ENCODE data around the gene EMID1.
A peak's percentile ranks its signal among the peaks of the same experiment; 100 is the strongest.

EMID1 gene

GRCh38 chr22:29259253-29259899 lies 53.7 kb downstream of the EMID1 start:
- DNase-seq (ENCODE audit: low read depth, low spot score) = no peak

GRCh38 chr22:29260031-29260560 lies 54.4 kb downstream of the EMID1 start:
- DNase-seq (ENCODE audit: low read depth, low spot score) = no peak

- no peak for DNase-seq (ENCODE audit: low read depth, low spot score)
These were observed 55.1 kb downstream of the EMID1 start for GRCh38 chr22:29260601-29261315.

GRCh38 chr22:29263791-29264276 lies 58.1 kb downstream of the EMID1 start:
- no peak for DNase-seq (ENCODE audit: low read depth, low spot score)

GRCh38 chr22:29265305-29265704 lies 59.6 kb downstream of the EMID1 start:
- DNase-seq (ENCODE audit: low read depth, low spot score) = no peak

- no peak for DNase-seq (ENCODE audit: low read depth, low spot score)
These were observed 60.2 kb downstream of the EMID1 start for GRCh38 chr22:29265929-29266328.

- DNase-seq (ENCODE audit: low read depth, low spot score) = no peak
These were observed 61.1 kb downstream of the EMID1 start for GRCh38 chr22:29266564-29267461.

- no peak for DNase-seq (ENCODE audit: low read depth, low spot score)
These were observed 61.8 kb downstream of the EMID1 start for GRCh38 chr22:29267462-29267857.

- DNase-seq (ENCODE audit: low read depth, low spot score) = peak; percentile 85
These were observed 62.3 kb downstream of the EMID1 start, which contains the start of the genes EWSR1 and RHBDD3 for GRCh38 chr22:29267858-29268510. TSS of gene EWSR1 (plus strand) at chr22:29268268. CDS start at chr22:29268337, 69 bp downstream. TSS of gene RHBDD3 (minus strand) at chr22:29267981. CDS start at chr22:29265626, 2,355 bp downstream.

GRCh38 chr22:29268511-29269229 lies 63.0 kb downstream of the EMID1 start:
- no peak for DNase-seq (ENCODE audit: low read depth, low spot score)

GRCh38 chr22:29269230-29269604 lies 63.5 kb downstream of the EMID1 start:
- DNase-seq (ENCODE audit: low read depth, low spot score) = no peak

- no peak for DNase-seq (ENCODE audit: low read depth, low spot score)
These were observed 64.2 kb downstream of the EMID1 start for GRCh38 chr22:29269731-29270474.

- no peak for DNase-seq (ENCODE audit: low read depth, low spot score)
These were observed 65.0 kb downstream of the EMID1 start for GRCh38 chr22:29270475-29271271.

- DNase-seq (ENCODE audit: low read depth, low spot score) = no peak
These were observed 66.9 kb downstream of the EMID1 start for GRCh38 chr22:29272624-29273023.

- DNase-seq (ENCODE audit: low read depth, low spot score) = no peak
These were observed 69.5 kb downstream of the EMID1 start for GRCh38 chr22:29275167-29275566.

GRCh38 chr22:29275819-29276565 lies 70.3 kb downstream of the EMID1 start:
- no peak for DNase-seq (ENCODE audit: low read depth, low spot score)

GRCh38 chr22:29277927-29278326 lies 72.2 kb downstream of the EMID1 start:
- no peak for DNase-seq (ENCODE audit: low read depth, low spot score)

- DNase-seq (ENCODE audit: low read depth, low spot score) = no peak
These were observed 78.5 kb downstream of the EMID1 start for GRCh38 chr22:29284196-29284595.
